ENCODE results near the gene ODF2.

Gene ODF2

DNA sequence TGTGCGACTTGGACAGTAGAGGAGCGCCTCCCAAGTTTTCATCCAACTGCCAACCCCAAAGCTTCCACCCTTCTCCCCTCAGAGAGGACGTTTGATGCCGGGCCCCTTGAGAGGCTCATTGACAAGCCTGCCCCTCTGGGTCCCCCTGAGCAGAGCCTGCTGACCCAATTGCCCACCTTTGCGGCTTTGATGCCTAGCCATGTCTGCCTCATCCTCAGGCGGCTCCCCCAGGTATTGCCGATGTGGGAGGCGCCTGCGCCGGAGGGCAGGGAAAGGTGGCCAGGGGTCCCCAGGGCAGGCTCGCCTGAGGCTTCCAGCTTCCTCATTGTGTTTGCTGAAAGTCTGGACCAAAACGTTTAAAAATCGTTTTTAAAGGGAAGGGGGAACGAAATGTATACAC is 1.4 kb downstream of the ODF2 start:
- no peak for TF ChIP-seq CTBP1 (IDR thresholded peaks at IDR 0.05; ENCODE audit: borderline replicate concordance)
- no peak for TF ChIP-seq TARDBP (IDR thresholded peaks at IDR 0.05)
- TF ChIP-seq LEF1 (IDR thresholded peaks at IDR 0.05; ENCODE audit: borderline replicate concordance), result no peak
- no peak for TF ChIP-seq ZNF384 (IDR thresholded peaks at IDR 0.05)
- no peak for TF ChIP-seq FOXK2 (IDR thresholded peaks at IDR 0.05)
- no peak for TF ChIP-seq FOXA1 (IDR thresholded peaks at IDR 0.05)
- TF ChIP-seq HDGF (IDR thresholded peaks at IDR 0.05; ENCODE audit: borderline replicate concordance), result no peak
- no peak for TF ChIP-seq BHLHE40 (IDR thresholded peaks at IDR 0.05; ENCODE audit: borderline replicate concordance)
- TF ChIP-seq ARNT (IDR thresholded peaks at IDR 0.05), result no peak
- TF ChIP-seq SP1 (IDR thresholded peaks at IDR 0.05), result no peak
- no peak for TF ChIP-seq ELF4 (IDR thresholded peaks at IDR 0.05)
- TF ChIP-seq NFRKB (IDR thresholded peaks at IDR 0.05), result no peak
- TF ChIP-seq, protein P1, sequence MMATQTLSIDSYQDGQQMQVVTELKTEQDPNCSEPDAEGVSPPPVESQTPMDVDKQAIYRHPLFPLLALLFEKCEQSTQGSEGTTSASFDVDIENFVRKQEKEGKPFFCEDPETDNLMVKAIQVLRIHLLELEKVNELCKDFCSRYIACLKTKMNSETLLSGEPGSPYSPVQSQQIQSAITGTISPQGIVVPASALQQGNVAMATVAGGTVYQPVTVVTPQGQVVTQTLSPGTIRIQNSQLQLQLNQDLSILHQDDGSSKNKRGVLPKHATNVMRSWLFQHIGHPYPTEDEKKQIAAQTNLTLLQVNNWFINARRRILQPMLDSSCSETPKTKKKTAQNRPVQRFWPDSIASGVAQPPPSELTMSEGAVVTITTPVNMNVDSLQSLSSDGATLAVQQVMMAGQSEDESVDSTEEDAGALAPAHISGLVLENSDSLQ (IDR thresholded peaks at IDR 0.05), result no peak
- no peak for TF ChIP-seq L3MBTL2 (conservative IDR thresholded peaks at IDR 0.05)
- no peak for TF ChIP-seq FOXM1 (IDR thresholded peaks at IDR 0.05; ENCODE audit: borderline replicate concordance)
- no peak for TF ChIP-seq SUZ12 (IDR thresholded peaks at IDR 0.05)
- no peak for DNase-seq (ENCODE audit: extremely low spot score)
- ChIA-PET CTCF (interaction anchor here (0.7 kb wide), 1 partner anchor 172 kb away, joined by 5 read pairs; no protein-coding TSS in a partner anchor), POLR2A (no interaction called here)

DNA sequence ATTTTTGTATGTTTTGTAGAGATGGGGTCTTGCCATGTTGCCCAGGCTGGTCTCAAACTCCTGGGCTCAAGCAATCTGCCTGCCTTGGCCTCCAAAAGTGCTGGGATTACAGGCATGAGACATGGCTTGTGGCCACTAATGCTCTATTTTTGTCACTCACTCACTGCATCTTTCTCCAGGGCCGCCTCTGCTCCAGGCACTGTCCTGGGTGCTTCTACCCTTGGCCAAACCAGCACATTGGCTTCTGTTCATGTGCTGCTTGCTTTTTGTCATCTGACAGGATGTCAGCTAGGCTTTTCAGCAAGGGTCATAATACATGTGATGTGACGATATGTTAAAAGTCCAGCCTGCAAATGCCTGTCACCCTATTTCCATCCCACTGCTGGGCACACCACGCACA is 3.2 kb downstream of the ODF2 start:
- DNase-seq (ENCODE audit: extremely low spot score), result no peak
- ChIA-PET POLR2A (no interaction called here), CTCF (interaction anchor here (0.6 kb wide), 1 partner anchor 15 kb away, joined by 6 read pairs; no protein-coding TSS in a partner anchor)
- TF ChIP-seq FOXK2 (IDR thresholded peaks at IDR 0.05) (no peak), FOXM1 (IDR thresholded peaks at IDR 0.05; ENCODE audit: borderline replicate concordance) (no peak), TARDBP (IDR thresholded peaks at IDR 0.05) (no peak), HDGF (IDR thresholded peaks at IDR 0.05; ENCODE audit: borderline replicate concordance) (no peak), L3MBTL2 (conservative IDR thresholded peaks at IDR 0.05) (no peak), ZNF384 (IDR thresholded peaks at IDR 0.05) (no peak), NFRKB (IDR thresholded peaks at IDR 0.05) (no peak), ARNT (IDR thresholded peaks at IDR 0.05) (no peak), BHLHE40 (IDR thresholded peaks at IDR 0.05; ENCODE audit: borderline replicate concordance) (no peak), ELF4 (IDR thresholded peaks at IDR 0.05) (no peak), FOXA1 (IDR thresholded peaks at IDR 0.05) (no peak), CTBP1 (IDR thresholded peaks at IDR 0.05; ENCODE audit: borderline replicate concordance) (no peak), SUZ12 (IDR thresholded peaks at IDR 0.05) (no peak), LEF1 (IDR thresholded peaks at IDR 0.05; ENCODE audit: borderline replicate concordance) (no peak), SP1 (IDR thresholded peaks at IDR 0.05) (no peak)
- TF ChIP-seq, protein P1 (IDR thresholded peaks at IDR 0.05), result no peak

DNA sequence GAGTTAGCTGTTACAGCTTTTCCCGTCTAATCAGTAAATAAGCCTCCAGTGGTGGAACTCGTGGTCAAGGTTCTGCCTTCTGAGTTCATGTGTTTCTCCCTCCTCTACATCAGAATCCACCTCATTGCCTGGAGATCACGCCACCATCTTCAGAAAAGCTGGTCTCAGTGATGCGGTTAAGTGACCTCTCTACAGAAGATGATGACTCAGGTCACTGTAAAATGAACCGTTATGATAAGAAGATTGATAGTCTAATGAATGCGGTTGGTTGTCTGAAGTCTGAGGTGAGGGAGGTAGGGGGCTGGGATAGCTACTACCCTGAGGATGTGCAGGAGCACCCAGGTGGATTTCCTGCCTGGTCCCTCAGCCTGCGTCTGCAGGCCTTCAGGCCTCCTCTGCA is 13.3 kb downstream of the ODF2 start:
- CTCF ChIA-PET, result interaction anchor here (0.6 to 0.7 kb wide), 2 partner anchors 30 to 265 kb away, joined by 3 to 7 read pairs; no protein-coding TSS in a partner anchor
- DNase-seq (ENCODE audit: extremely low spot score), result no peak
- no peak for TF ChIP-seq ARNT (IDR thresholded peaks at IDR 0.05)
- TF ChIP-seq FOXM1 (IDR thresholded peaks at IDR 0.05; ENCODE audit: borderline replicate concordance), result no peak
- TF ChIP-seq BHLHE40 (IDR thresholded peaks at IDR 0.05; ENCODE audit: borderline replicate concordance), result no peak
- TF ChIP-seq CTBP1 (IDR thresholded peaks at IDR 0.05; ENCODE audit: borderline replicate concordance), result no peak
- TF ChIP-seq FOXK2 (IDR thresholded peaks at IDR 0.05), result no peak
- TF ChIP-seq TARDBP (IDR thresholded peaks at IDR 0.05), result no peak
- TF ChIP-seq NFRKB (IDR thresholded peaks at IDR 0.05), result no peak
- no peak for TF ChIP-seq LEF1 (IDR thresholded peaks at IDR 0.05; ENCODE audit: borderline replicate concordance)
- no peak for TF ChIP-seq ELF4 (IDR thresholded peaks at IDR 0.05)
- TF ChIP-seq, protein P1 (IDR thresholded peaks at IDR 0.05), result no peak
- TF ChIP-seq HDGF (IDR thresholded peaks at IDR 0.05; ENCODE audit: borderline replicate concordance), result no peak
- TF ChIP-seq SP1 (IDR thresholded peaks at IDR 0.05), result no peak
- no peak for TF ChIP-seq ZNF384 (IDR thresholded peaks at IDR 0.05)
- TF ChIP-seq SUZ12 (IDR thresholded peaks at IDR 0.05), result no peak
- TF ChIP-seq L3MBTL2 (conservative IDR thresholded peaks at IDR 0.05), result no peak
- TF ChIP-seq FOXA1 (IDR thresholded peaks at IDR 0.05), result no peak
- POLR2A ChIA-PET, result no interaction called here

DNA sequence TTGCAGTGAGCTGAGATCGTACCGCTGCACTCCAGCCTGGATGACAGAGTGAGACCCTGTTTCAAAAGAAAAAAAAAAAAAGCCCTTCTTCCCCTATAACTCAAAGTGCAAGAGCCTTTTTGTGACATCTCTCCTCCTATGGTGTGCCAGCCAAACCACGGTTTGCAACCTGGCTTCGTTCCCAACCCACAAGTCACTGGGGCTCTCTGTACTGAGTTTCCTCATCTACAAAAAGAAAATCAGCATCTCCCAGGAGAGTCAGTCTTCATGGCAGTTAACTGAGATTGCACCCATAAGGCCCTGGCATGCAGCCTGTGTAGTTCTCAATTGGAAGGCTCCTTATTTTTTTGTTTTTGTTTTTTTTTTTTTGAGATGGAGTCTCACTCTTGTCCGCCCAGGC is 14.8 kb downstream of the ODF2 start:
- DNase-seq (ENCODE audit: extremely low spot score), result no peak
- TF ChIP-seq FOXM1 (IDR thresholded peaks at IDR 0.05; ENCODE audit: borderline replicate concordance) (no peak), CTBP1 (IDR thresholded peaks at IDR 0.05; ENCODE audit: borderline replicate concordance) (no peak), HDGF (IDR thresholded peaks at IDR 0.05; ENCODE audit: borderline replicate concordance) (no peak), SUZ12 (IDR thresholded peaks at IDR 0.05) (no peak), LEF1 (IDR thresholded peaks at IDR 0.05; ENCODE audit: borderline replicate concordance) (no peak), ELF4 (IDR thresholded peaks at IDR 0.05) (no peak), ARNT (IDR thresholded peaks at IDR 0.05) (no peak), BHLHE40 (IDR thresholded peaks at IDR 0.05; ENCODE audit: borderline replicate concordance) (no peak), FOXK2 (IDR thresholded peaks at IDR 0.05) (no peak), NFRKB (IDR thresholded peaks at IDR 0.05) (no peak)
- TF ChIP-seq, protein P1 (IDR thresholded peaks at IDR 0.05), result no peak
- POLR2A ChIA-PET, result no interaction called here
- CTCF ChIA-PET, result no interaction called here

DNA sequence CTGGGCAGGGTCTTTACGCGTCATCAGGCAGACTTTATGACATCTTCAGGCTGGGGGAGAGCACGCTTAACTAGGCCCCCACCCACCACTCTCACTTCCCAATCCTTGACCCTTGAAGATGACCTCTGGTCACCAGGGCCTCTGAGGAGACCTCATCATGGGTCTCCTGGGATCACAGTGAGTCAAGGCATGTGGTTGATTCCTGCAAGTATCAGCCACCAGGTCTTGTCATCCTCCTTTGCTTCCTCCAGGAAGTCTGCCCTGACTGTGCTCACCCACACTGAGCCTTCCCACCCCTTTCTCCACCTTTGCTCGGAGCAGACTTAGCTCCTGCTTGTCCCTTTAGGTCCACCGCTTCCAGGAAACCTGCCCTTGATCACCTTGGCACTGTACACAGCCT is 17.3 kb downstream of the ODF2 start:
- ChIA-PET CTCF (no interaction called here), POLR2A (no interaction called here)
- no peak for TF ChIP-seq SUZ12 (IDR thresholded peaks at IDR 0.05)
- TF ChIP-seq CTBP1 (IDR thresholded peaks at IDR 0.05; ENCODE audit: borderline replicate concordance), result no peak
- TF ChIP-seq FOXK2 (IDR thresholded peaks at IDR 0.05), result no peak
- TF ChIP-seq ARNT (IDR thresholded peaks at IDR 0.05), result no peak
- no peak for TF ChIP-seq L3MBTL2 (conservative IDR thresholded peaks at IDR 0.05)
- no peak for TF ChIP-seq FOXA1 (IDR thresholded peaks at IDR 0.05)
- no peak for TF ChIP-seq SP1 (IDR thresholded peaks at IDR 0.05)
- no peak for TF ChIP-seq ELF4 (IDR thresholded peaks at IDR 0.05)
- no peak for TF ChIP-seq LEF1 (IDR thresholded peaks at IDR 0.05; ENCODE audit: borderline replicate concordance)
- no peak for TF ChIP-seq HDGF (IDR thresholded peaks at IDR 0.05; ENCODE audit: borderline replicate concordance)
- no peak for DNase-seq (ENCODE audit: extremely low spot score)
